Hypothalamus (tissue), 51 donors: ENCODE data around the gene LRRIQ1.

Experiments used
- DNase-seq, 51 donors: peaks; one replicate each; lab custom pipeline; 2025; lab: John Stamatoyannopoulos, UW

Gene LRRIQ1

GRCh38 chr12:85278598-85279448 is 242.7 kb downstream of the LRRIQ1 start:
- no peak for DNase-seq

- DNase-seq: no peak
Observed at GRCh38 chr12:85279449-85280164, 243.5 kb downstream of the LRRIQ1 start.

GRCh38 chr12:85280165-85280983 is 244.2 kb downstream of the LRRIQ1 start, which contains the start of gene ALX1:
Gene ALX1, plus strand, starts transcription at chr12:85280220. Its CDS starts 42 bp downstream, at chr12:85280262.
- peak in 1 of 51 donors; percentile 1 for DNase-seq

GRCh38 chr12:85280984-85281630 is 245.0 kb downstream of the LRRIQ1 start:
- no peak for DNase-seq

GRCh38 chr12:85281636-85282312 is 245.6 kb downstream of the LRRIQ1 start:
- no peak for DNase-seq

- DNase-seq: no peak
Observed at GRCh38 chr12:85283560-85283959, 247.4 kb downstream of the LRRIQ1 start.
